RPMI8226 (cell line): ENCODE results near the gene KEAP1.

Source experiments
- DNase-seq: peaks from one replicate; pipeline ENCODE4 v3.0.0-alpha.2; 2015

The KEAP1 gene

GRCh38 chr19:10521461-10522171, 18.5 kb upstream of the KEAP1 start:
- no peak for DNase-seq

- no peak for DNase-seq
These were observed 17.6 kb upstream of the KEAP1 start for GRCh38 chr19:10520652-10521318.

GRCh38 chr19:10519421-10519820, 16.3 kb upstream of the KEAP1 start:
- DNase-seq = no peak

GRCh38 chr19:10518444-10519361, 15.5 kb upstream of the KEAP1 start:
- no peak for DNase-seq

GRCh38 chr19:10517760-10518443, 14.7 kb upstream of the KEAP1 start:
- no peak for DNase-seq

- peak; percentile 32 for DNase-seq
These were observed 14.2 kb upstream of the KEAP1 start, which contains the start of gene S1PR5 for GRCh38 chr19:10517361-10517759. Gene S1PR5 (minus strand): TSS chr19:10517447. CDS start chr19:10515011, 2,436 bp downstream.

GRCh38 chr19:10516671-10517286, 13.6 kb upstream of the KEAP1 start:
- no peak for DNase-seq

- DNase-seq = no peak
These were observed 12.9 kb upstream of the KEAP1 start for GRCh38 chr19:10516064-10516385.

GRCh38 chr19:10514211-10515145, 11.3 kb upstream of the KEAP1 start:
- no peak for DNase-seq

GRCh38 chr19:10513223-10513622, 10.1 kb upstream of the KEAP1 start:
- DNase-seq = no peak

GRCh38 chr19:10510301-10510802, 7.2 kb upstream of the KEAP1 start:
- DNase-seq = peak; percentile 39

GRCh38 chr19:10508707-10509106, 5.6 kb upstream of the KEAP1 start:
- no peak for DNase-seq

- DNase-seq = no peak
These were observed 4.9 kb upstream of the KEAP1 start for GRCh38 chr19:10508036-10508435.

- peak; percentile 81 for DNase-seq
These were observed 2.5 kb upstream of the KEAP1 start for GRCh38 chr19:10505583-10506229.

- peak; percentile 98 for DNase-seq
These were observed 593 bp downstream of the KEAP1 start for GRCh38 chr19:10502524-10503001.

- DNase-seq = peak; percentile 90
These were observed 1.1 kb downstream of the KEAP1 start for GRCh38 chr19:10501971-10502523.

GRCh38 chr19:10500247-10500592, 2.9 kb downstream of the KEAP1 start:
- DNase-seq = no peak

- DNase-seq = no peak
These were observed 3.5 kb downstream of the KEAP1 start for GRCh38 chr19:10499550-10500246.

- DNase-seq = no peak
These were observed 5.8 kb downstream of the KEAP1 start for GRCh38 chr19:10497371-10497770.
